GM21360 (cell line): ENCODE data around the gene SLC35E2B.
"Not testable (repeated sequence)": the region's sequence is repeated elsewhere in the genome, so short reads cannot be mapped to it uniquely, and the experiment has no call there.

ENCODE experiments used
- ATAC-seq: cut with Tn5 transposase; IDR thresholded peaks from one replicate; pipeline ENCODE4 v1.9.1; 2021; ENCODE audit warnings: mild to moderate bottlenecking, moderate library complexity; ENCODE audit not compliant: unreplicated experiment

SLC35E2B gene

GRCh38 chr1:1692714-1693647 is at the start of gene SLC35E2B:
Gene SLC35E2B, minus strand, starts transcription at chr1:1692795. Its CDS starts 16,096 bp downstream, at chr1:1676699.
- peak; percentile 71 for ATAC-seq

- not testable (repeated sequence) for ATAC-seq
These were observed 48.4 kb upstream of the SLC35E2B start for GRCh38 chr1:1741013-1741412.

GRCh38 chr1:1738799-1739337 is 46.3 kb upstream of the SLC35E2B start:
- not testable (repeated sequence) for ATAC-seq

- ATAC-seq = not testable (repeated sequence)
These were observed 45.3 kb upstream of the SLC35E2B start for GRCh38 chr1:1737675-1738590.

GRCh38 chr1:1732381-1732780 is 39.8 kb upstream of the SLC35E2B start:
- ATAC-seq = no peak

- no peak for ATAC-seq
These were observed 38.3 kb upstream of the SLC35E2B start for GRCh38 chr1:1730870-1731269.

- ATAC-seq = not testable (repeated sequence)
These were observed 37.6 kb upstream of the SLC35E2B start for GRCh38 chr1:1730230-1730629.

GRCh38 chr1:1729116-1729816 is 36.7 kb upstream of the SLC35E2B start:
- ATAC-seq = not testable (repeated sequence)

- ATAC-seq = not testable (repeated sequence)
These were observed 35.9 kb upstream of the SLC35E2B start for GRCh38 chr1:1728308-1729005.

- not testable (repeated sequence) for ATAC-seq
These were observed 34.6 kb upstream of the SLC35E2B start for GRCh38 chr1:1727131-1727651.

- not testable (repeated sequence) for ATAC-seq
These were observed 33.5 kb upstream of the SLC35E2B start for GRCh38 chr1:1726088-1726487.

- ATAC-seq = peak; percentile 91
These were observed 31.7 kb upstream of the SLC35E2B start, which contains the start of gene CDK11A for GRCh38 chr1:1724035-1724864. Gene CDK11A, minus strand, starts transcription at chr1:1724357. Its CDS starts 1,539 bp downstream, at chr1:1722818.

- ATAC-seq = no peak
These were observed 28.6 kb upstream of the SLC35E2B start for GRCh38 chr1:1721201-1721600.

- ATAC-seq = not testable (repeated sequence)
These were observed 22.7 kb upstream of the SLC35E2B start for GRCh38 chr1:1715109-1715883.

- not testable (repeated sequence) for ATAC-seq
These were observed 15.3 kb upstream of the SLC35E2B start for GRCh38 chr1:1707897-1708296.

GRCh38 chr1:1707241-1707640 is 14.6 kb upstream of the SLC35E2B start:
- not testable (repeated sequence) for ATAC-seq

- ATAC-seq = not testable (repeated sequence)
These were observed 13.0 kb upstream of the SLC35E2B start for GRCh38 chr1:1705623-1706022.
